ENCODE data around the gene CHST8. TPM values are rescaled to one million over a fixed set of nuclear protein-coding genes. Genes with fewer than 3 reads are reported as not detected.

CHST8 gene
- total RNA-seq, 1 donor from 2014 or later, result 3.0 TPM

GRCh38 chr19:33751436-33751770 is 129.7 kb downstream of the CHST8 start:
- Mint-ChIP-seq H3K4me3 (ENCODE audit: low read depth) (no peak overlapping the region), H3K36me3 (ENCODE audit: insufficient read depth) (no peaks in the 10 kb centered on the region), H3K4me1 (ENCODE audit: low read depth) (no peaks in the 10 kb centered on the region), H3K27ac (no peak overlapping the region), H3K27me3 (peaks cover 4% of the 10 kb centered on the region), H3K9me3 (ENCODE audit: low read depth) (no peaks in the 10 kb centered on the region)
- no peak for TF ChIP-seq CTCF (IDR thresholded peaks at IDR 0.05; ENCODE audit: unreplicated experiment)
- DNase-seq (ENCODE audit: low spot score, unreplicated experiment), result no peak

GRCh38 chr19:33752018-33752800 is 130.5 kb downstream of the CHST8 start:
- Mint-ChIP-seq H3K27ac (no peak overlapping the region), H3K9me3 (ENCODE audit: low read depth) (no peaks in the 10 kb centered on the region), H3K4me3 (ENCODE audit: low read depth) (no peak overlapping the region), H3K36me3 (ENCODE audit: insufficient read depth) (no peaks in the 10 kb centered on the region), H3K4me1 (ENCODE audit: low read depth) (no peaks in the 10 kb centered on the region), H3K27me3 (peaks cover 3% of the 10 kb centered on the region)
- no peak for DNase-seq (ENCODE audit: low spot score, unreplicated experiment)
- no peak for TF ChIP-seq CTCF (IDR thresholded peaks at IDR 0.05; ENCODE audit: unreplicated experiment)

GRCh38 chr19:33752945-33753344 is 131.2 kb downstream of the CHST8 start:
- Mint-ChIP-seq H3K9me3 (ENCODE audit: low read depth) (no peaks in the 10 kb centered on the region), H3K4me1 (ENCODE audit: low read depth) (no peaks in the 10 kb centered on the region), H3K36me3 (ENCODE audit: insufficient read depth) (no peaks in the 10 kb centered on the region), H3K4me3 (ENCODE audit: low read depth) (no peak overlapping the region), H3K27me3 (peaks cover 3% of the 10 kb centered on the region), H3K27ac (no peak overlapping the region)
- DNase-seq (ENCODE audit: low spot score, unreplicated experiment), result no peak
- TF ChIP-seq CTCF (IDR thresholded peaks at IDR 0.05; ENCODE audit: unreplicated experiment), result no peak

- Mint-ChIP-seq H3K27me3 (peaks cover 3% of the 10 kb centered on the region), H3K4me1 (ENCODE audit: low read depth) (no peaks in the 10 kb centered on the region), H3K36me3 (ENCODE audit: insufficient read depth) (no peaks in the 10 kb centered on the region), H3K9me3 (ENCODE audit: low read depth) (no peaks in the 10 kb centered on the region), H3K4me3 (ENCODE audit: low read depth) (no peak overlapping the region), H3K27ac (peak overlapping the region; percentile 69)
- DNase-seq (ENCODE audit: low spot score, unreplicated experiment), result no peak
- TF ChIP-seq CTCF (IDR thresholded peaks at IDR 0.05; ENCODE audit: unreplicated experiment), result no peak
Observed at GRCh38 chr19:33754361-33754760, 132.6 kb downstream of the CHST8 start.

GRCh38 chr19:33755099-33756035 is 133.6 kb downstream of the CHST8 start:
- TF ChIP-seq CTCF (IDR thresholded peaks at IDR 0.05; ENCODE audit: unreplicated experiment), result no peak

More at GRCh38 chr19:33755099-33756035, 133.6 kb downstream of the CHST8 start:
- Mint-ChIP-seq H3K27ac (peak overlapping the region; percentile 41), H3K36me3 (ENCODE audit: insufficient read depth) (no peaks in the 10 kb centered on the region), H3K4me3 (ENCODE audit: low read depth) (no peak overlapping the region), H3K4me1 (ENCODE audit: low read depth) (no peaks in the 10 kb centered on the region), H3K9me3 (ENCODE audit: low read depth) (no peaks in the 10 kb centered on the region), H3K27me3 (peaks cover 3% of the 10 kb centered on the region)
- DNase-seq (ENCODE audit: low spot score, unreplicated experiment), result no peak
